IMR-90 (cell line): ENCODE data around the gene NUCB1.

Source experiments
- CTCF ChIP-seq: conservative IDR thresholded peaks from 2 replicates; pipeline ENCODE4 v1.5.1; 2012; ENCODE audit warnings: mild to moderate bottlenecking, low read depth, low read length, improper control_type of control experiment
- RFX5 ChIP-seq: IDR thresholded peaks from 2 replicates; pipeline ENCODE4 v1.8.0; 2012; ENCODE audit warnings: low read depth, mild to moderate bottlenecking, low read length, moderate library complexity

DNA sequence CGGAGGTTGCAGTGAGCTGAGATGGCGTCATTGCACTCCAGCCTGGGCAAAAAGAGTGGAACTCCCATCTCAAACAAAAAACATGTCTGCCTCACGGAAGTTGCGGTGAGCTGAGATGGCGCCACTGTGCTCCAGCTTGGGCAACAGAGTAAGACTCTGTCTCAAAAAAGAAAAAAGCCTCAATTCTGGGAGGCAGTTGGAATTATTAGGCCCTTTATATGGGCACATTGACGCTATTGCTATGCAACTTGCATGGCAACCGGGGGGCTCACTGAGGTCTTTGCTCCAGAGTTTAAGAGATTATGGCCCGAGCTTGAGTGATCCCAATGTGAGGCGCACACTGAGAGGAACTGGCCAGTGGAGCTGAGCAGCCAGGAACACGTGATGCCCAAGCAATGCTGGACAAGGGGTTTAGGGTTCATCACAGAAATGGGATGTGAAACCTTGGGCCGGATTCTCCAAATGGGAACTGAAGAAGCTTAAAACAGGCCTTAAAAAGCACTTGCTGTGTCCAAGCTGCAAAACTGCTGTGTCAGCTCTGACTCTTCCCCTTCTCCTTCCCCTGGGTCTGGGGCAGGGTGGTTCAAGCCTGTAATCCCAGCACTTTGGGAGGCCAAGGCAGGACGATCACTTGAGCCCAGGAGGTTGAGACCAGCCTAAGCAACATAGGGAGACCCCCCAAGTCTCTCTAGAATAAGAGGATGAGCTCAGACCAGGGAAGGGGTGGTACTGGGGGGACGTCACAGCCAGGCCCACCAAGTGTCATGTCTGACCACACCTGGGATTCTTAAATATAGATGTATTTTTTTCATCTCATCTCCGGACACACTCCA lies 67.5 kb downstream of the NUCB1 start:
- TF ChIP-seq CTCF (no peak), RFX5 (no peak)
